GM23338 (cell line): Measurements from ENCODE around the gene STX16. TPM values are rescaled to one million over a fixed set of nuclear protein-coding genes. Genes with fewer than 3 reads are reported as not detected.

Experiments
- ATAC-seq: fragments of 200-7000 bp; cut with Tn5 transposase; 3 replicates; pipeline ENCODE4 v1.9.1; 2020
- DNase-seq: peaks from one replicate; pipeline ENCODE4 v3.0.0-alpha.2; 2015; ENCODE audit warnings: low spot score
- H2AFZ ChIP-seq: fragments of 200-600 bp; sonication (generic); 2 replicates; pipeline ENCODE4 v1.8.0; 2016; ENCODE audit warnings: antibody characterized with exemption, mild to moderate bottlenecking, moderate library complexity
- H3F3A ChIP-seq: fragments of 200-600 bp; sonication (generic); replicated peaks from 2 replicates; pipeline ENCODE4 v1.8.0; 2017; ENCODE audit warnings: antibody characterized with exemption, mixed run types, low read depth
- H3K27ac ChIP-seq: fragments of 200-600 bp; sonication (generic); 2 replicates; pipeline ENCODE4 v1.6.1; 2016; ENCODE audit warnings: low read depth
- H3K27me3 ChIP-seq: fragments of 200-600 bp; sonication (generic); 2 replicates; pipeline ENCODE4 v1.8.0; 2016; ENCODE audit warnings: mild to moderate bottlenecking, mixed run types, moderate library complexity; ENCODE audit not compliant: insufficient read depth
- H3K36me3 ChIP-seq: fragments of 200-600 bp; sonication (generic); 2 replicates; pipeline ENCODE4 v1.8.0; 2016; ENCODE audit warnings: mild to moderate bottlenecking; ENCODE audit not compliant: insufficient read depth
- H3K4me1 ChIP-seq: fragments of 200-600 bp; sonication (generic); 2 replicates; pipeline ENCODE4 v1.8.0; 2016; ENCODE audit warnings: mild to moderate bottlenecking, moderate library complexity; ENCODE audit not compliant: insufficient read depth
- H3K4me2 ChIP-seq: fragments of 200-600 bp; sonication (generic); 2 replicates; pipeline ENCODE4 v1.7.1; 2017; ENCODE audit warnings: mixed run types
- H3K4me3 ChIP-seq: fragments of 200-600 bp; sonication (generic); 2 replicates; pipeline ENCODE4 v1.6.1; 2016; ENCODE audit warnings: mixed run types
- H3K79me2 ChIP-seq: fragments of 200-600 bp; sonication (generic); replicated peaks from 2 replicates; pipeline ENCODE4 v1.8.0; 2017; ENCODE audit warnings: mild to moderate bottlenecking; ENCODE audit not compliant: insufficient read depth
- H3K9me2 ChIP-seq: fragments of 200-600 bp; sonication (generic); 2 replicates; pipeline ENCODE4 v1.8.0; 2017; ENCODE audit not compliant: insufficient read depth
- H4K20me1 ChIP-seq: fragments of 200-600 bp; sonication (generic); replicated peaks from 2 replicates; pipeline ENCODE4 v1.8.0; 2017; ENCODE audit warnings: mild to moderate bottlenecking; ENCODE audit not compliant: insufficient read depth
- H3K27ac Mint-ChIP-seq: 2 replicates; pipeline ENCODE4 v1.8.0; 2020; ENCODE audit warnings: inconsistent platforms, mild to moderate bottlenecking, moderate library complexity, mixed read lengths
- H3K27me3 Mint-ChIP-seq: 3 replicates; pipeline ENCODE4 v1.8.0; 2022; ENCODE audit warnings: low read depth, mild to moderate bottlenecking, moderate library complexity, mixed read lengths, inconsistent platforms; ENCODE audit not compliant: insufficient read depth, poor library complexity
- H3K36me3 Mint-ChIP-seq: 3 replicates; pipeline ENCODE4 v1.8.0; 2021; ENCODE audit warnings: low read depth, mild to moderate bottlenecking, inconsistent platforms, moderate library complexity, mixed read lengths
- H3K4me1 Mint-ChIP-seq: 3 replicates; pipeline ENCODE4 v1.8.0; 2020; ENCODE audit warnings: mild to moderate bottlenecking, inconsistent platforms, mixed read lengths
- H3K4me3 Mint-ChIP-seq: 3 replicates; pipeline ENCODE4 v1.8.0; 2021; ENCODE audit warnings: moderate library complexity, mild to moderate bottlenecking, inconsistent platforms, mixed read lengths
- H3K9me3 Mint-ChIP-seq: 3 replicates; pipeline ENCODE4 v1.8.0; 2020; ENCODE audit warnings: moderate library complexity, mild to moderate bottlenecking, inconsistent platforms, mixed read lengths
- CREB1 ChIP-seq: fragments of 250-450 bp; sonication (Bioruptor Pico); IDR thresholded peaks from 2 replicates; pipeline ENCODE4 v1.5.0; 2020; ENCODE audit warnings: low read depth, mild to moderate bottlenecking, moderate library complexity
- ETS1 ChIP-seq: IDR thresholded peaks from 2 replicates; pipeline ENCODE4 v1.6.1; 2016; ENCODE audit warnings: antibody characterized with exemption
- EZH2 ChIP-seq: fragments of 200-600 bp; sonication (generic); IDR thresholded peaks from one replicate; pipeline ENCODE4 v1.8.0; 2017; ENCODE audit warnings: antibody characterized with exemption, mild to moderate bottlenecking, low read depth; ENCODE audit not compliant: unreplicated experiment
- EZH2phosphoT487 ChIP-seq: fragments of 200-600 bp; sonication (generic); IDR thresholded peaks from one replicate; pipeline ENCODE4 v1.8.1; 2018; ENCODE audit warnings: antibody characterized with exemption; ENCODE audit not compliant: unreplicated experiment
- JUNB ChIP-seq: IDR thresholded peaks from one replicate; pipeline ENCODE4 v1.6.1; 2016; ENCODE audit warnings: antibody characterized with exemption; ENCODE audit not compliant: unreplicated experiment
- NANOG ChIP-seq: IDR thresholded peaks from 2 replicates; pipeline ENCODE4 v1.6.1; 2016; ENCODE audit warnings: antibody characterized with exemption, borderline replicate concordance
- ZNF114 ChIP-seq: fragments of 250-450 bp; sonication (Bioruptor Pico); IDR thresholded peaks from 2 replicates; pipeline ENCODE4 v1.5.0; 2020; ENCODE audit warnings: mild to moderate bottlenecking, moderate library complexity
- ZNF331 ChIP-seq: fragments of 250-450 bp; sonication (Bioruptor Pico); IDR thresholded peaks from 2 replicates; pipeline ENCODE4 v1.5.0; 2020; ENCODE audit warnings: low read depth, mild to moderate bottlenecking, moderate library complexity
- ZNF462 ChIP-seq: fragments of 250-450 bp; sonication (Bioruptor Pico); IDR thresholded peaks from 2 replicates; pipeline ENCODE4 v1.5.0; 2020; ENCODE audit warnings: mild to moderate bottlenecking, moderate library complexity
- polyA plus RNA-seq: library from polyadenylated mRNA; unstranded; fragments of >200 nt; fragmentation: Nextera tagmentation; extraction: Ambion mirVana; gene quantifications from 2 replicates; pipeline ENCODE4 v1.2.1, GENCODE V29; 2016
- total RNA-seq: library from RNA; depleted of rRNA; stranded (reverse); fragments of >200 nt; shearing (Covaris generic); gene quantifications from 2 replicates; pipeline ENCODE4 v1.2.3, GENCODE V29; 2014

STX16 gene
- total and polyA plus RNA-seq, 2 experiments from 2014 or later = 31.2 to 70.5 TPM

GRCh38 chr20:58719258-58719657 lies 68.2 kb downstream of the STX16 start:
- Mint-ChIP-seq H3K27me3 (peaks cover 9% of the 10 kb centered on the region), H3K4me1 (peaks cover 15% of the 10 kb centered on the region), H3K9me3 (peaks cover 1% of the 10 kb centered on the region; the same call in 1 of the 3 replicates), H3K27ac (no peak overlapping the region), H3K4me3 (no peak overlapping the region), H3K36me3 (peaks cover 2% of the 10 kb centered on the region; the same call in 2 of the 3 replicates)
- Histone ChIP-seq H3K27me3 (no peaks in the 10 kb centered on the region), H3K4me2 (no peak overlapping the region), H4K20me1 (no peaks in the 10 kb centered on the region; the same call in 1 of the 2 replicates), H3K4me3 (no peak overlapping the region), H2AFZ (no peak overlapping the region), H3K4me1 (no peaks in the 10 kb centered on the region; the same call in 1 of the 2 replicates), H3K27ac (no peak overlapping the region), H3K79me2 (no peaks in the 10 kb centered on the region), H3K9me2 (no peaks in the 10 kb centered on the region), H3F3A (no peaks in the 10 kb centered on the region), H3K36me3 (no peaks in the 10 kb centered on the region)
- no peak for DNase-seq
- no peak for ATAC-seq
- TF ChIP-seq JUNB (no peak), ETS1 (no peak), NANOG (no peak), ZNF331 (CRISPR knock-in tag) (no peak), CREB1 (CRISPR knock-in tag) (no peak)

GRCh38 chr20:58719971-58720371 lies 68.9 kb downstream of the STX16 start:
- ATAC-seq = no peak
- Histone ChIP-seq H3K27ac (no peak overlapping the region), H3K36me3 (no peaks in the 10 kb centered on the region), H3F3A (no peaks in the 10 kb centered on the region), H2AFZ (no peak overlapping the region), H4K20me1 (no peaks in the 10 kb centered on the region; the same call in 1 of the 2 replicates), H3K27me3 (no peaks in the 10 kb centered on the region), H3K79me2 (no peaks in the 10 kb centered on the region), H3K4me3 (no peak overlapping the region), H3K4me2 (no peak overlapping the region), H3K9me2 (no peaks in the 10 kb centered on the region), H3K4me1 (no peaks in the 10 kb centered on the region; the same call in 1 of the 2 replicates)
- H3K27me3 Mint-ChIP-seq = peaks cover 9% of the 10 kb centered on the region
- DNase-seq = no peak
- H3K27ac Mint-ChIP-seq = no peak overlapping the region
- H3K36me3 Mint-ChIP-seq = peaks cover 9% of the 10 kb centered on the region; the same call in 2 of the 3 replicates
- TF ChIP-seq ZNF331 (CRISPR knock-in tag) = no peak
- TF ChIP-seq EZH2 = no peak
- no peak for TF ChIP-seq CREB1 (CRISPR knock-in tag)
- no peak for TF ChIP-seq EZH2phosphoT487
- no peak for TF ChIP-seq ZNF462 (CRISPR knock-in tag)
- TF ChIP-seq ETS1 = no peak
- no peak for TF ChIP-seq ZNF114
- TF ChIP-seq JUNB = no peak
- peaks cover 6% of the 10 kb centered on the region; the same call in 2 of the 3 replicates for H3K9me3 Mint-ChIP-seq
- no peak overlapping the region for H3K4me3 Mint-ChIP-seq
- H3K4me1 Mint-ChIP-seq = peaks cover 15% of the 10 kb centered on the region
